ENCODE results near the gene INSC. TPM values are rescaled to one million over a fixed set of nuclear protein-coding genes. Genes with fewer than 3 reads are reported as not detected.

The INSC gene
- total RNA-seq, 1 experiment from 2014 or later = 1.0 TPM

DNA sequence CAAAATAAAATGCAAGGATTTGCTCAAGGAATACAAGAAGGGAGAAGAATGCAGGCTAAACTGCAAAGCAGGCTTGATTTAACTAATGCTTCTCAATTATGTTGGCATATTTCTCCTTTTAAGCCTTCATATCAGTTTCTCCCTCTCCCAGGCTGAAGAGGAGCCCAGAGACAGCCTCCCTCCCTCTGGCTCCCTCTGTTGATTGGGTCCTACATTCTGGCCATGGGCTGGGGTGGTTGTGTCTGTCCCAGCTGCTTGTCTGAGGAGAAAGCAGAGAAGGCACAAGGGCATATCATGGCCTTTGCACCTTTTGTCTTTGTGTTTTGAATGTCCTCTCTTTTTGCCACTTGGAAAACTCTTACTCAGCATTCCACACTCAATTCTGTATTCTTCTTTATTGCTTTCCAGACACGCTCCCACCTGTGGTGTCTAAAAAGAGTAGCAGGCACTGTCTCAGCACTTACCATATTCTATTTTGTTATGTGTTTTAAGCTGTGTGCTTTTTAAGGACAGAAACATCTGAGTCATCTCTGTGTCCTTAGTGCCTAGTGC is 77.4 kb downstream of the INSC start:
- CTCF ChIA-PET = no interaction called here

GRCh38 chr11:15194671-15195415 is 80.1 kb downstream of the INSC start:
- no TSS peak for BruUV-seq (replicated peaks)
- Histone ChIP-seq H3K27ac (ENCODE audit: low read depth, low read length, poor library complexity, severe bottlenecking) (no peak overlapping the region), H3K4me1 (ENCODE audit: insufficient read depth, low read length, poor library complexity, severe bottlenecking) (no peaks in the 10 kb centered on the region), H3K36me3 (ENCODE audit: insufficient read depth, low read length, poor library complexity, severe bottlenecking) (no peaks in the 10 kb centered on the region), H3K9me3 (ENCODE audit: low read depth, low read length, poor library complexity, severe bottlenecking) (no peaks in the 10 kb centered on the region), H3K4me3 (ENCODE audit: low read depth, low read length, poor library complexity, severe bottlenecking) (no peak overlapping the region), H3K27me3 (replicated peaks; ENCODE audit: insufficient read depth, low read depth, low read length, poor library complexity) (no peaks in the 10 kb centered on the region)
- ChIA-PET CTCF (no interaction called here), POLR2A (ENCODE audit: low non-redundant PET) (no interaction called here)
- TF ChIP-seq CTCF (conservative IDR thresholded peaks at IDR 0.05; ENCODE audit: low read depth, low read length) (no peak), EZH2 (IDR thresholded peaks at IDR 0.05; ENCODE audit: borderline replicate concordance, low read depth, low read length, poor library complexity, severe bottlenecking) (no peak)
- intact Hi-C loops (cut with micrococcal nuclease; ENCODE audit: unreplicated experiment) = no loop called here
- no peak for DNase-seq (ENCODE audit: low spot score)

More for the DNA sequence above, 77.4 kb downstream of the INSC start:
- BruUV-seq (replicated peaks) = no TSS peak
- Histone ChIP-seq H3K9me3 (ENCODE audit: low read depth, low read length, poor library complexity, severe bottlenecking) (no peaks in the 10 kb centered on the region), H3K4me3 (ENCODE audit: low read depth, low read length, poor library complexity, severe bottlenecking) (no peak overlapping the region), H3K27ac (ENCODE audit: low read depth, low read length, poor library complexity, severe bottlenecking) (no peak overlapping the region), H3K4me1 (ENCODE audit: insufficient read depth, low read length, poor library complexity, severe bottlenecking) (no peaks in the 10 kb centered on the region), H3K27me3 (replicated peaks; ENCODE audit: insufficient read depth, low read depth, low read length, poor library complexity) (no peaks in the 10 kb centered on the region), H3K36me3 (ENCODE audit: insufficient read depth, low read length, poor library complexity, severe bottlenecking) (no peaks in the 10 kb centered on the region)
- TF ChIP-seq EZH2 (IDR thresholded peaks at IDR 0.05; ENCODE audit: borderline replicate concordance, low read depth, low read length, poor library complexity, severe bottlenecking) (no peak), CTCF (conservative IDR thresholded peaks at IDR 0.05; ENCODE audit: low read depth, low read length) (no peak)
- no peak for DNase-seq (ENCODE audit: low spot score)
- POLR2A ChIA-PET (ENCODE audit: low non-redundant PET) = no interaction called here
- intact Hi-C loops (cut with micrococcal nuclease; ENCODE audit: unreplicated experiment) = no loop called here

DNA sequence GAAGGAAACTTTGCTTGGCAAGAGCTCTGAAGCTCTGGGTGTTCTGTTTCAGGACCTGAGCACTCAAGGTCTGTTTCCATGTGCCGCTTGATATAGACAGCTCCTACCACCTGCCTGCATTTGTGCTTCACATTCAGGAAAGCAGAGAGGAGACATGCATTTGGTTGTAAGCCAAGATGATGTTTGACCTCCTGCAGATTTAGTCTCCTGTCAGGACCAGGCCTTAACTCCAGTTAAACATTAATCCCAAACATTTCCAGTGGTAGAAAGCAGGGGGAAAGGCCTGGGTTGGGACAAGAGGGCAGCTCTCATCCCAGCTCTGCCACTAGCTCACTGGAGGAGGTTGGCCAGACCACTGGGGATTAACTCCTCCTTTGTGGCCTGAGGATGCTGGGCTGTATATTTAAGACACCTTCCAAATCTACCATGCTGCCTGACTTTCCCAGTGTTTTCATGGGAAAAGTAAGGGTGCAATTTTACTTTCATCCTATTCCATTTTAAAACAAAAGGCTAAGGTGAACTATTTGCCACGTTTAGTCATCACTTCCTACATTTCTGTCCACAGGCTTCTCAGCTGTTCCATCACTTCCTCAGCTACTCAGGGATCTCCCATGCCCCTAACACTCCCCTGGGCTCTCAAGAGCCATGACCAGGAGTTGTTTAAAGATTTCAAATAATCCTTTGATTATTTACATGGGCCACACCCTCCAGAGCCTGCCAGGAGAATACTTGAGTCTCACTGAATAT is 80.9 kb downstream of the INSC start:
- H3K27ac ChIP-seq (ENCODE audit: low read depth, low read length, poor library complexity, severe bottlenecking) = no peak overlapping the region
- no peaks in the 10 kb centered on the region for H3K9me3 ChIP-seq (ENCODE audit: low read depth, low read length, poor library complexity, severe bottlenecking)
- no peak for DNase-seq (ENCODE audit: low spot score)
- no peaks in the 10 kb centered on the region for H3K27me3 ChIP-seq (replicated peaks; ENCODE audit: insufficient read depth, low read depth, low read length, poor library complexity)
- TF ChIP-seq CTCF (conservative IDR thresholded peaks at IDR 0.05; ENCODE audit: low read depth, low read length) (no peak), EZH2 (IDR thresholded peaks at IDR 0.05; ENCODE audit: borderline replicate concordance, low read depth, low read length, poor library complexity, severe bottlenecking) (no peak)
- intact Hi-C loops (cut with micrococcal nuclease; ENCODE audit: unreplicated experiment) = no loop called here
- BruUV-seq (replicated peaks) = no TSS peak
- H3K4me1 ChIP-seq (ENCODE audit: insufficient read depth, low read length, poor library complexity, severe bottlenecking) = no peaks in the 10 kb centered on the region
- ChIA-PET CTCF (no interaction called here), POLR2A (ENCODE audit: low non-redundant PET) (no interaction called here)
- H3K4me3 ChIP-seq (ENCODE audit: low read depth, low read length, poor library complexity, severe bottlenecking) = no peak overlapping the region
- no peaks in the 10 kb centered on the region for H3K36me3 ChIP-seq (ENCODE audit: insufficient read depth, low read length, poor library complexity, severe bottlenecking)

Measured in A673 (cell line).